Coronary artery (tissue), 2 donors: ENCODE measurements around the gene IPMK.
"Not testable (repeated sequence)": the region's sequence is repeated elsewhere in the genome, so short reads cannot be mapped to it uniquely, and the experiment has no call there.

Source experiments
- DNase-seq: peaks from one replicate; pipeline ENCODE4 v3.0.0-alpha.2; 2017; ENCODE audit warnings: low spot score
- H3K27ac ChIP-seq, 2 donors: fragments of 200-600 bp; sonication (generic); one replicate each; pipeline ENCODE4 v1.5.1; 2016 to 2019
- H3K4me3 ChIP-seq: fragments of 200-600 bp; sonication (generic); 2 replicates; pipeline ENCODE4 v1.5.1; 2016; ENCODE audit warnings: mild to moderate bottlenecking, moderate library complexity
- CTCF ChIP-seq: fragments of 200-600 bp; sonication (generic); IDR thresholded peaks from one replicate; pipeline ENCODE4 v1.5.1; 2019; ENCODE audit warnings: antibody characterized with exemption

Gene IPMK

GRCh38 chr10:58241346-58241745, 26.3 kb downstream of the IPMK start:
- H3K4me3 ChIP-seq, result no peak overlapping the region
- DNase-seq, result no peak
- H3K27ac ChIP-seq, result no peak overlapping the region
- no peak for TF ChIP-seq CTCF

- Histone ChIP-seq H3K27ac (no peak overlapping the region), H3K4me3 (no peak overlapping the region)
- DNase-seq, result no peak
- no peak for TF ChIP-seq CTCF
Observed at GRCh38 chr10:58240531-58240930, 27.2 kb downstream of the IPMK start.

GRCh38 chr10:58239561-58240169, 28.0 kb downstream of the IPMK start:
- no peak for TF ChIP-seq CTCF
- Histone ChIP-seq H3K27ac (no peak overlapping the region), H3K4me3 (no peak overlapping the region)
- DNase-seq, result no peak

- TF ChIP-seq CTCF, result no peak
- Histone ChIP-seq H3K27ac (no peak overlapping the region), H3K4me3 (no peak overlapping the region)
- DNase-seq, result no peak
Observed at GRCh38 chr10:58237014-58237834, 30.5 kb downstream of the IPMK start.

- H3K27ac ChIP-seq, H3K4me3 ChIP-seq, DNase-seq: not testable (repeated sequence)
Observed at GRCh38 chr10:58229856-58230255, 37.8 kb downstream of the IPMK start.

GRCh38 chr10:58225654-58226053, 42.0 kb downstream of the IPMK start:
- TF ChIP-seq CTCF, result no peak
- no peak for DNase-seq
- no peak overlapping the region for H3K4me3 ChIP-seq
- no peak overlapping the region for H3K27ac ChIP-seq

GRCh38 chr10:58220769-58221451, 46.8 kb downstream of the IPMK start:
- no peak for TF ChIP-seq CTCF
- no peak for DNase-seq
- Histone ChIP-seq H3K27ac (no peak overlapping the region), H3K4me3 (no peak overlapping the region)
